Naive thymus-derived CD4-positive, alpha-beta T cell (primary cell): ENCODE results near the gene VCL. TPM values are rescaled to one million over a fixed set of nuclear protein-coding genes. Genes with fewer than 3 reads are reported as not detected.
A peak's percentile ranks its signal among the peaks of the same experiment; 100 is the strongest.
"Not testable (repeated sequence)": the region's sequence is repeated elsewhere in the genome, so short reads cannot be mapped to it uniquely, and the experiment has no call there.

Experiments
- ATAC-seq: fragments of 150-1000 bp; cut with Tn5 transposase; 2 replicates; pipeline ENCODE4 v1.10.0; 2021; ENCODE audit warnings: mild to moderate bottlenecking, moderate library complexity
- CTCF ChIA-PET: fragments of 350-600 bp; sonication (Branson Sonifier 250); formaldehyde crosslinking; loops from one replicate; lab custom pipeline; 2021; ENCODE audit warnings: antibody characterized with exemption; lab: Charles Lee
- POLR2A ChIA-PET: fragments of 350-600 bp; sonication (Branson Sonifier 250); formaldehyde crosslinking; loops from one replicate; lab custom pipeline; 2021; ENCODE audit warnings: antibody characterized with exemption, inconsistent platforms; lab: Charles Lee
- DNase-seq, 9 donors: peaks; one replicate each; pipeline versions ENCODE4 v3.0.0 to v3.0.0-alpha.2; 2020 to 2022; ENCODE audit warnings: mixed read lengths in 1 of 9
- H3K27ac ChIP-seq: one replicate; pipeline ENCODE4 v1.7.0; 2013; ENCODE audit warnings: mild to moderate bottlenecking, low read depth, low read length, moderate library complexity
- H3K27me3 ChIP-seq, 2 donors: one replicate each; pipeline ENCODE4 v1.7.0; 2013; ENCODE audit warnings: low read length in 2 of 2, mild to moderate bottlenecking in 2 of 2, moderate library complexity in 2 of 2; ENCODE audit not compliant: control insufficient read depth in 2 of 2, insufficient read depth in 2 of 2
- H3K36me3 ChIP-seq, 3 experiments: 1 replicate in 2 of 3; 2 replicates in 1 of 3; pipeline ENCODE4 v1.7.0; 2013; ENCODE audit warnings: low read length in 3 of 3, mild to moderate bottlenecking in 3 of 3, moderate library complexity in 1 of 3; ENCODE audit not compliant: insufficient read depth in 3 of 3, control insufficient read depth in 2 of 3
- H3K4me1 ChIP-seq, 2 donors: one replicate each; pipeline ENCODE4 v1.7.0; 2013; ENCODE audit warnings: low read length in 2 of 2, mild to moderate bottlenecking in 2 of 2, moderate library complexity in 1 of 2; ENCODE audit not compliant: control insufficient read depth in 2 of 2, insufficient read depth in 2 of 2
- H3K4me3 ChIP-seq: 2 replicates; pipeline ENCODE4 v1.7.0; 2013; ENCODE audit warnings: mild to moderate bottlenecking, low read length
- H3K9me3 ChIP-seq, 3 experiments: 1 replicate in 2 of 3; 2 replicates in 1 of 3; pipeline ENCODE4 v1.7.0; 2013; ENCODE audit warnings: low read length in 3 of 3; ENCODE audit not compliant: control insufficient read depth in 2 of 3
- H3K27ac Mint-ChIP-seq, 9 donors: one replicate each; pipeline ENCODE4 v1.8.0; 2020 to 2022; ENCODE audit warnings: mixed read lengths in 9 of 9, mild to moderate bottlenecking in 8 of 9, moderate library complexity in 5 of 9, inconsistent platforms in 2 of 9
- H3K27me3 Mint-ChIP-seq, 5 donors: one replicate each; pipeline ENCODE4 v1.8.0; 2021 to 2022; ENCODE audit warnings: mixed read lengths in 5 of 5, mild to moderate bottlenecking in 1 of 5
- H3K36me3 Mint-ChIP-seq, 5 donors: one replicate each; pipeline ENCODE4 v1.8.0; 2020 to 2022; ENCODE audit warnings: mixed read lengths in 5 of 5, mild to moderate bottlenecking in 3 of 5, inconsistent platforms in 1 of 5
- H3K4me1 Mint-ChIP-seq, 7 donors: one replicate each; pipeline ENCODE4 v1.8.0; 2020 to 2022; ENCODE audit warnings: mixed read lengths in 7 of 7, mild to moderate bottlenecking in 3 of 7, inconsistent platforms in 1 of 7
- H3K4me3 Mint-ChIP-seq, 10 donors: one replicate each; pipeline ENCODE4 v1.8.0; 2020 to 2022; ENCODE audit warnings: mild to moderate bottlenecking in 10 of 10, mixed read lengths in 10 of 10, moderate library complexity in 6 of 10, inconsistent platforms in 2 of 10
- H3K9me3 Mint-ChIP-seq, 11 donors: one replicate each; pipeline ENCODE4 v1.8.0; 2020 to 2022; ENCODE audit warnings: mixed read lengths in 11 of 11, mild to moderate bottlenecking in 4 of 11, inconsistent platforms in 1 of 11, moderate library complexity in 1 of 11
- intact Hi-C, 2 donors: fragments of 100-400 bp; cut with micrococcal nuclease; formaldehyde crosslinking; loops; one replicate each; pipeline ENCODE4 v1.15.1; 2023
- polyA plus RNA-seq, 2 donors: library from polyadenylated mRNA; unstranded; fragments of 300-500 nt; fragmentation: Illumina TruSeq; gene quantifications; one replicate each; pipeline ENCODE4 v1.2.3, GENCODE V29; 2021
- total RNA-seq, 6 experiments: library from RNA in 5 of 6; stranded (reverse) in 5 of 6; gene quantifications; 1 replicate in 5 of 6; 2 replicates in 1 of 6; pipeline ENCODE4 v1.2.3 and lab custom pipeline; 2021 to 2026

Gene VCL
- total and polyA plus RNA-seq, 7 experiments from 2014 or later: 9.0 to 67.7 (median 16.5) TPM

- H3K27me3 Mint-ChIP-seq: no peaks in the 10 kb centered on the region
- ChIA-PET CTCF (no interaction called here), POLR2A (interaction anchor here (1.0 to 1.7 kb wide), 5 partner anchors 10 to 42 kb away, joined by 3 to 6 read pairs (median 5); no protein-coding TSS in a partner anchor)
- Histone ChIP-seq H3K27ac (peak overlapping the region; percentile 91), H3K4me3 (peak overlapping the region; percentile 71), H3K27me3 (no peaks in the 10 kb centered on the region), H3K9me3 (no peaks in the 10 kb centered on the region), H3K36me3 (peaks cover 0 to 5% (median 0%) of the 10 kb centered on the region in 3 experiments), H3K4me1 (peaks cover 17 to 22% of the 10 kb centered on the region in 2 donors)
- peaks cover 0 to 1% (median 0%) of the 10 kb centered on the region in 11 donors for H3K9me3 Mint-ChIP-seq
- intact Hi-C loops: loop anchor here (1.0 to 10.0 kb wide), 16 partner anchors 36 to 1236 kb away; partner anchors contain the start of genes AP3M1 (in 1 of the 2), CAMK2G (in 1 of the 2), COMTD1 (in 1 of the 2) and KAT6B (in 1 of the 2)
- ATAC-seq (no peak), DNase-seq (peak in 2 of 9 donors; percentile 8 to 36)
- peak overlapping the region; percentile 83 to 98 (median 93) for H3K4me3 Mint-ChIP-seq
- H3K4me1 Mint-ChIP-seq: peaks cover 38 to 53% (median 48%) of the 10 kb centered on the region in 7 donors
- H3K36me3 Mint-ChIP-seq: peaks cover 0 to 20% (median 0%) of the 10 kb centered on the region in 5 donors
- peak overlapping the region; percentile 65 to 91 (median 87) for H3K27ac Mint-ChIP-seq
Observed at GRCh38 chr10:73998623-73998928, 660 bp downstream of the VCL start.

GRCh38 chr10:73998929-73999691, 1.2 kb downstream of the VCL start:
- intact Hi-C loops: loop anchor here (1.0 to 10.0 kb wide), 16 partner anchors 36 to 1236 kb away; partner anchors contain the start of genes AP3M1 (in 1 of the 2), CAMK2G (in 1 of the 2), COMTD1 (in 1 of the 2) and KAT6B (in 1 of the 2)
- DNase-seq: peak in 1 of 9 donors; percentile 9

DNA sequence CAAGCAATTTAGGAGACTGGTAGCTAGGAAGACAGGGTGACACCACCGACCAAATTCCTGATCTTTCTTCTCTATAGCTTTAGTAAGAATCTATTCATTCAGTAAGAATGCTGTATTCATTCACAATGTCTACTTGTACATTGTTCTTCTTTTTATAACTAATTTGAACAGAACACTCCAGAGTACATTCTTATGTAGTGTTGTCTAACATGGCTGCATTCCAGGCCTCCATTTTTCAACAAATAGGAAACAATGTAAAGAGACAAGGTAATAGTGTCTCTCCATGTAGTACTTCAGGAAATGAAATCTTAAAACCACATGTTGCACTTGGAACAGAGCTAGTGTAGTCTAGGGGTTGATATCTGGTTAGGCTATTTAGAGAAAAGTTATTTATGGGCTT, 1.8 kb downstream of the VCL start:
- H3K4me3 Mint-ChIP-seq: peak overlapping the region; percentile 83 to 98 (median 93)
- H3K4me1 Mint-ChIP-seq: peaks cover 36 to 58% (median 52%) of the 10 kb centered on the region in 7 donors
- CTCF ChIA-PET: interaction anchor here (1.0 to 1.5 kb wide), 2 partner anchors 12 to 32 kb away, joined by 4 read pairs; no protein-coding TSS in a partner anchor
- H3K36me3 Mint-ChIP-seq: peaks cover 0 to 19% (median 0%) of the 10 kb centered on the region in 5 donors
- Histone ChIP-seq H3K27me3 (no peaks in the 10 kb centered on the region), H3K36me3 (peaks cover 0 to 5% (median 0%) of the 10 kb centered on the region in 3 experiments), H3K4me3 (peak overlapping the region; percentile 71), H3K27ac (no peak overlapping the region), H3K9me3 (no peaks in the 10 kb centered on the region), H3K4me1 (peaks cover 17 to 22% of the 10 kb centered on the region in 2 donors)
- H3K9me3 Mint-ChIP-seq: peaks cover 0 to 1% (median 0%) of the 10 kb centered on the region in 11 donors
- POLR2A ChIA-PET: interaction anchor here (0.6 to 1.9 kb wide), 8 partner anchors 8 to 283 kb away, joined by 4 to 13 read pairs (median 5); no protein-coding TSS in a partner anchor
- H3K27me3 Mint-ChIP-seq: no peaks in the 10 kb centered on the region
- ATAC-seq (no peak), DNase-seq (no peak)
- intact Hi-C loops: loop anchor here (2.0 to 10.0 kb wide), 13 partner anchors 35 to 1235 kb away; partner anchors contain the start of genes CAMK2G (in 1 of the 2), COMTD1 (in 1 of the 2), SAMD8 (in 1 of the 2) and SEC24C (in 1 of the 2)
- peak overlapping the region; percentile 16 to 91 (median 84) for H3K27ac Mint-ChIP-seq

More at GRCh38 chr10:73998929-73999691, 1.2 kb downstream of the VCL start:
- H3K27me3 Mint-ChIP-seq: no peaks in the 10 kb centered on the region
- Histone ChIP-seq H3K4me3 (peak overlapping the region; percentile 71), H3K27me3 (no peaks in the 10 kb centered on the region), H3K4me1 (peaks cover 17 to 22% of the 10 kb centered on the region in 2 donors), H3K36me3 (peaks cover 0 to 5% (median 0%) of the 10 kb centered on the region in 3 experiments), H3K27ac (peak overlapping the region; percentile 91), H3K9me3 (no peaks in the 10 kb centered on the region)
- ChIA-PET POLR2A (interaction anchor here (0.6 to 1.9 kb wide), 7 partner anchors 10 to 282 kb away, joined by 3 to 6 read pairs (median 5); no protein-coding TSS in a partner anchor), CTCF (interaction anchor here (1.0 kb wide), 1 partner anchor 33 kb away, joined by 4 read pairs; no protein-coding TSS in a partner anchor)
- H3K9me3 Mint-ChIP-seq: peaks cover 0 to 1% (median 0%) of the 10 kb centered on the region in 11 donors
- H3K27ac Mint-ChIP-seq: peak overlapping the region; percentile 79 to 91 (median 87)
- H3K36me3 Mint-ChIP-seq: peaks cover 0 to 19% (median 0%) of the 10 kb centered on the region in 5 donors
- H3K4me1 Mint-ChIP-seq: peaks cover 37 to 53% (median 47%) of the 10 kb centered on the region in 7 donors
- peak overlapping the region; percentile 83 to 98 (median 93) for H3K4me3 Mint-ChIP-seq
- no peak for ATAC-seq

GRCh38 chr10:74000244-74000643, 2.3 kb downstream of the VCL start:
- H3K4me3 ChIP-seq, H3K27me3 ChIP-seq, H3K27ac ChIP-seq, H3K36me3 ChIP-seq, H3K9me3 Mint-ChIP-seq, H3K27me3 Mint-ChIP-seq, intact Hi-C loops, H3K9me3 ChIP-seq, DNase-seq, ATAC-seq: not testable (repeated sequence)
- Mint-ChIP-seq H3K36me3 (peaks cover 0 to 19% (median 0%) of the 10 kb centered on the region in 5 donors), H3K4me3 (peak overlapping the region in 2 of 10 donors; percentile 16 to 83), H3K4me1 (peaks cover 31 to 61% (median 48%) of the 10 kb centered on the region in 7 donors), H3K27ac (peak overlapping the region in 1 of 9 donors; percentile 11)
- ChIA-PET CTCF (interaction anchor here (1.5 kb wide), 1 partner anchor 11 kb away, joined by 4 read pairs; no protein-coding TSS in a partner anchor), POLR2A (interaction anchor here (0.9 to 1.9 kb wide), 4 partner anchors 8 to 47 kb away, joined by 3 to 13 read pairs (median 4); no protein-coding TSS in a partner anchor)
- H3K4me1 ChIP-seq: peaks cover 17 to 22% of the 10 kb centered on the region in 2 donors

DNA sequence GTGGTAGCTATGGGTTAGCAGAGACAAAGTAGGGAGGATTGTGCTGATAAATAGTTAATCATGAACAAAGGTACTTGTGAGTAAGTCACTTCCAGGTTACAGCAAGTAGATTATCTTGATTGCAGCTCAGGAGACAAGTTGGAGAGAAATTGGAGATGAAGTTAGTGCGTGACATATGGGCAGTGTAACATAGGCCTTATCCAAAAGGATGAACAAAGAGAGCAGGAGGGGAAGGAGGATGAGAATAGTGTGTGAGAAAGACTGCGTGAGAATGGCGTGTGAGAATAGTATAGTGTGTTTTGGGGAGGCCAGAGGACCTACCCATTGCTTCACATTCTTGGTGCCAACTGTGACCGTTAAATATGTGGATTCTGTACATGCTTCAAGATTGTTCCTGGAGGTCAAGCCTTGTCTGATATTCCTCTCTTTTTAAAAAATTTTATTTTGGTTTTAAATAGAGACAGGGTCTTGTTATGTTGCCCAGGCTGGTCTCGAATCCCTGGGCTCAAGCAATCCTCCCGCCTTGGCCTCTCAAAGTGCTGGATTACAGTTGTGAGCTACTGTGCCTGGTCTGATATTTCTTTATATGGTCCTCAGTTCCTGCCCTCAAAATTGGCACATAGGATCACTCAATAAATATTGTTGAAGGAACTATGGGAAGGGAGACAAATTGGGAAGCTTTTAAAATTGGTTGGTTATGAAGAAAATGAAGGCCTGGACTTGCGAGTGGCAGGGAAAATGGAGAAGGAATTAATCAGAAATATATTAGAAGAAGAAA, 3.2 kb downstream of the VCL start:
- H3K36me3 Mint-ChIP-seq: peaks cover 0 to 19% (median 0%) of the 10 kb centered on the region in 5 donors
- H3K27me3 ChIP-seq: no peaks in the 10 kb centered on the region
- no peak overlapping the region for H3K4me3 ChIP-seq
- peaks cover 0 to 5% (median 0%) of the 10 kb centered on the region in 3 experiments for H3K36me3 ChIP-seq
- no peaks in the 10 kb centered on the region for H3K9me3 ChIP-seq
- peak overlapping the region in 1 of 9 donors; percentile 11 for H3K27ac Mint-ChIP-seq
- H3K27me3 Mint-ChIP-seq: no peaks in the 10 kb centered on the region
- DNase-seq: no peak
- H3K9me3 Mint-ChIP-seq: peaks cover 0 to 1% (median 0%) of the 10 kb centered on the region in 11 donors
- intact Hi-C loops: no loop called here
- no peak overlapping the region for H3K27ac ChIP-seq
- H3K4me1 ChIP-seq: peaks cover 17 to 22% of the 10 kb centered on the region in 2 donors
- H3K4me1 Mint-ChIP-seq: peaks cover 30 to 61% (median 42%) of the 10 kb centered on the region in 7 donors
- H3K4me3 Mint-ChIP-seq: peak overlapping the region in 3 of 10 donors; percentile 1 to 34 (median 30)
- ChIA-PET POLR2A (interaction anchor here (0.9 to 1.9 kb wide), 5 partner anchors 9 to 48 kb away, joined by 3 to 13 read pairs (median 4); no protein-coding TSS in a partner anchor), CTCF (interaction anchor here (1.5 kb wide), 1 partner anchor 10 kb away, joined by 4 read pairs; no protein-coding TSS in a partner anchor)
- no peak for ATAC-seq
